ENCODE data around the gene ALDH3A2.
"Not testable (repeated sequence)": the region's sequence is repeated elsewhere in the genome, so short reads cannot be mapped to it uniquely, and the experiment has no call there.

ALDH3A2 gene

GRCh38 chr17:19683117-19683516 lies 34.6 kb downstream of the ALDH3A2 start:
- no peak for DNase-seq

GRCh38 chr17:19684909-19685580 lies 36.5 kb downstream of the ALDH3A2 start:
- not testable (repeated sequence) for DNase-seq

GRCh38 chr17:19686400-19687090 lies 38.0 kb downstream of the ALDH3A2 start:
- DNase-seq: no peak

GRCh38 chr17:19702217-19702641 lies 53.7 kb downstream of the ALDH3A2 start:
- DNase-seq: no peak

- no peak for DNase-seq
Observed at GRCh38 chr17:19703106-19703827, 54.7 kb downstream of the ALDH3A2 start.

GRCh38 chr17:19703828-19704613 lies 55.5 kb downstream of the ALDH3A2 start:
- DNase-seq: no peak

- no peak for DNase-seq
Observed at GRCh38 chr17:19705201-19705600, 56.6 kb downstream of the ALDH3A2 start.

- no peak for DNase-seq
Observed at GRCh38 chr17:19705771-19706770, 57.5 kb downstream of the ALDH3A2 start.

- DNase-seq: peak; percentile 20
Observed at GRCh38 chr17:19706791-19707727, 58.5 kb downstream of the ALDH3A2 start.

GRCh38 chr17:19707728-19708221 lies 59.2 kb downstream of the ALDH3A2 start:
- peak; percentile 7 for DNase-seq

- DNase-seq: no peak
Observed at GRCh38 chr17:19708431-19709175, 60.1 kb downstream of the ALDH3A2 start.

- no peak for DNase-seq
Observed at GRCh38 chr17:19709841-19710240, 61.3 kb downstream of the ALDH3A2 start.

GRCh38 chr17:19712436-19713004 lies 64.0 kb downstream of the ALDH3A2 start:
- no peak for DNase-seq

GRCh38 chr17:19713462-19713861 lies 64.9 kb downstream of the ALDH3A2 start:
- DNase-seq: peak; percentile 78

- DNase-seq: no peak
Observed at GRCh38 chr17:19713901-19714361, 65.4 kb downstream of the ALDH3A2 start.

- DNase-seq: no peak
Observed at GRCh38 chr17:19714542-19715411, 66.2 kb downstream of the ALDH3A2 start.

- DNase-seq: peak; percentile 40
Observed at GRCh38 chr17:19716108-19717030, 67.8 kb downstream of the ALDH3A2 start, which contains the start of gene SLC47A2. Gene SLC47A2, minus strand, starts transcription at chr17:19716584. Its CDS starts 29 bp downstream, at chr17:19716555.

All from 8988T (cell line).